Measurements from ENCODE around the gene SLC46A2. TPM values are rescaled to one million over a fixed set of nuclear protein-coding genes. Genes with fewer than 3 reads are reported as not detected.

The SLC46A2 gene
- total RNA-seq, 2 donors from 2014 or later = not detected

Other genes starting within 250 kb of the SLC46A2 start
- gene INIP, start 172.8 kb downstream of the SLC46A2 start, total RNA-seq = 10 to 100 TPM; 31.3 to 39.5 TPM
- gene SNX30, start 140.1 kb downstream of the SLC46A2 start, total RNA-seq = 1 to 10 TPM; 6.1 to 6.2 TPM
- under 1 TPM; 0.22 to 0.83 TPM for gene ZNF883, start 121.3 kb upstream of the SLC46A2 start, total RNA-seq
- gene ZFP37, start 165.8 kb upstream of the SLC46A2 start, total RNA-seq = 1 to 10 TPM in 1 of 2 donors, under 1 TPM in 1; 0.84 to 2.5 TPM

Data from natural killer cell treated with Interleukin-12 subunit alpha and Interleukin-12 subunit beta and Interleukin-15 and Interleukin-18, amount 100 ng/mL, for 72 hours (primary cell).